ENCODE data around the gene COL6A3.

The COL6A3 gene

DNA sequence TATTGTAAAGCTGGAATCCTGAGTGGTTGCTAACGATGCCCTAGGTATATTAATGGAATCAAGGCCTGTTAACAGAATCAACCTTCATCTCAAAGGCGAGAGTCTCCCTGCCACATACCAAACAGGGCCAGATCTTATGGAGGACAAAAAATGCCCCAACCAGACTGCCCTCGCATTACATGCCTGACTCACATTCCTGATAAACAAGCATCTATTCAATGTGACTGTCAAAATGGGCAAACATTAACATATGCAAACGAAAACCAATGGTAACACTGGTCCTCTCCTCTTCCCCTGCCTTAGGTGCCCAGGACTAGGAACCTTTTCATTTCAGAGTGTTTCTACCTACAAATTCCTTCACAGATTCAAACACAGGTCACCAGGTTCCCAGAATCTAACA, 83.4 kb downstream of the COL6A3 start:
- Histone ChIP-seq H3K4me1 (ENCODE audit: control insufficient read depth, insufficient read depth, low read length) (no peaks in the 10 kb centered on the region), H3K36me3 (ENCODE audit: control insufficient read depth, insufficient read depth, low read length) (no peaks in the 10 kb centered on the region), H3K4me3 (ENCODE audit: low read depth, low read length) (no peak overlapping the region), H3K9ac (ENCODE audit: low read depth, low read length) (no peak overlapping the region), H3K27me3 (ENCODE audit: control insufficient read depth, insufficient read depth, low read length) (no peaks in the 10 kb centered on the region), H3K9me3 (ENCODE audit: control insufficient read depth, insufficient read depth, low read length) (no peaks in the 10 kb centered on the region)

GRCh38 chr2:237327175-237327950, 86.6 kb downstream of the COL6A3 start:
- H3K27me3 ChIP-seq (ENCODE audit: control insufficient read depth, insufficient read depth, low read length) = no peaks in the 10 kb centered on the region
- H3K9ac ChIP-seq (ENCODE audit: low read depth, low read length) = no peak overlapping the region
- H3K9me3 ChIP-seq (ENCODE audit: control insufficient read depth, insufficient read depth, low read length) = no peaks in the 10 kb centered on the region
- H3K4me3 ChIP-seq (ENCODE audit: low read depth, low read length) = no peak overlapping the region
- no peaks in the 10 kb centered on the region for H3K4me1 ChIP-seq (ENCODE audit: control insufficient read depth, insufficient read depth, low read length)
- H3K36me3 ChIP-seq (ENCODE audit: control insufficient read depth, insufficient read depth, low read length) = no peaks in the 10 kb centered on the region

DNA sequence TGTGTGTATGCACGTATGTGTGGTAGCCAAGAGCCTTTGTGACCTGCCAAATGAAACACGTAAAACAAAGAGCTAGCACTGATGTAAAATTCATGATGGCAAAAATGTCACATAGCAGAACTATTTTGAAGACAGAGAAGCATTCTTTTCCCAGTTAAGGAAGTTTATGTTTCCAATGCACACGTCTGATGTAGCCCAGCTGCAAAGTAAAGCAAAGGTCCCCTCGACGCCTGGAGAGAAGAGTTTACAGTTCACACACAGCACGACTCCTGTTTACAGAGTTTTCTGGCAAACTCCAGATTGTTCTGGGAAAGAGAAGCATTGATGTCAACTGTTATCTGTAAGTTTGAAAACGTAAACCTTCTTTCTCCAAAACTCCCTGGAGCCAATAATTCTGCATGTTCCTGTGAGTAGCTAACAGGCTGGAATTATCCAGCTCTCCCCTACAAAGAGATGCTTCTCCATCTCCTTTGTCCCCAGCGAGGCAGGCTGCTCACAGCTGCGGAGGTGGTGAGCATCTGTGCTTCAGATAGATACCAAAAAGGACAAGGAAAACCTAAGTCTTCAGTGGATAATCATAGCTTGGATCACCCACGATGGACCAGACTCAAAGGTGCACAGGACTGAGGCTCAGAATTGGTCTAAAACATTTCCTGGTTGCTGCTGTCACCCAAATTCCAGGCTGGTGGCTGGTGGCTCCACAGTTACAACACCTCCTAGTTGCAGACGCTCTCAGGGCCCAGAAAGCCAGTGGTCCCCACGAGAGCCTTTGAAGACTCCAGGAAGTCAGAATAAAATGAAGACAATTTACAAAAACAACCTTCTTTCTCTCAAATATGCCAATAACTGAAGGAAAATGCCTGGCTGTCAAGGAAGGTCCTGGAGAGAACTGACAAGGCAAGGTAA, 87.4 kb downstream of the COL6A3 start:
- Histone ChIP-seq H3K9me3 (ENCODE audit: control insufficient read depth, insufficient read depth, low read length) (no peaks in the 10 kb centered on the region), H3K9ac (ENCODE audit: low read depth, low read length) (no peak overlapping the region), H3K4me3 (ENCODE audit: low read depth, low read length) (no peak overlapping the region), H3K4me1 (ENCODE audit: control insufficient read depth, insufficient read depth, low read length) (no peaks in the 10 kb centered on the region), H3K27me3 (ENCODE audit: control insufficient read depth, insufficient read depth, low read length) (no peaks in the 10 kb centered on the region), H3K36me3 (ENCODE audit: control insufficient read depth, insufficient read depth, low read length) (no peaks in the 10 kb centered on the region)

- Histone ChIP-seq H3K27me3 (ENCODE audit: control insufficient read depth, insufficient read depth, low read length) (no peaks in the 10 kb centered on the region), H3K4me3 (ENCODE audit: low read depth, low read length) (no peak overlapping the region), H3K4me1 (ENCODE audit: control insufficient read depth, insufficient read depth, low read length) (no peaks in the 10 kb centered on the region), H3K36me3 (ENCODE audit: control insufficient read depth, insufficient read depth, low read length) (no peaks in the 10 kb centered on the region), H3K9me3 (ENCODE audit: control insufficient read depth, insufficient read depth, low read length) (no peaks in the 10 kb centered on the region), H3K9ac (ENCODE audit: low read depth, low read length) (no peak overlapping the region)
Observed at GRCh38 chr2:237324837-237325236, 89.1 kb downstream of the COL6A3 start.

- Histone ChIP-seq H3K9me3 (ENCODE audit: control insufficient read depth, insufficient read depth, low read length) (no peaks in the 10 kb centered on the region), H3K36me3 (ENCODE audit: control insufficient read depth, insufficient read depth, low read length) (no peaks in the 10 kb centered on the region), H3K9ac (ENCODE audit: low read depth, low read length) (no peak overlapping the region), H3K27me3 (ENCODE audit: control insufficient read depth, insufficient read depth, low read length) (no peaks in the 10 kb centered on the region), H3K4me1 (ENCODE audit: control insufficient read depth, insufficient read depth, low read length) (no peaks in the 10 kb centered on the region), H3K4me3 (ENCODE audit: low read depth, low read length) (no peak overlapping the region)
Observed at GRCh38 chr2:237324405-237324831, 89.5 kb downstream of the COL6A3 start.

DNA sequence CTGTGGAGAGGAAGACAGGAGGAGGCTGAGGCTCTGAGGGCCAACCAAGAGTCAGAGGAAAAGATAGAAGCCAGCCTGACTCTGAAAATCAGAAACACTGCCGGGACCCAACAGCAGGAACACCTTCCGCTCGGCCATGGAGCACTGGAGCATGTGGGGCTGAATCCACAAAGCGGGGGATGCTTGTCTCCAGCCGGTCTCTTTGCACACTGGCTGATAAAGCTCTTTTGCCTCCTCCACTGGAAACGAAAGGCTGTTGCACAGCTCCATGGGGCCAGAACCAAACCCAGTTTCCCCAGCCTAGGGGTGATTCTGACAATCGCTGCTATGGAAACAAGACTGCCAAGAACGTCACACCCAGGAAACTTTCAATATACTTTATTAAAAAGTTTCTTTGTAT, 90.3 kb downstream of the COL6A3 start:
- no peaks in the 10 kb centered on the region for H3K36me3 ChIP-seq (ENCODE audit: control insufficient read depth, insufficient read depth, low read length)
- no peaks in the 10 kb centered on the region for H3K27me3 ChIP-seq (ENCODE audit: control insufficient read depth, insufficient read depth, low read length)
- no peak overlapping the region for H3K9ac ChIP-seq (ENCODE audit: low read depth, low read length)
- H3K9me3 ChIP-seq (ENCODE audit: control insufficient read depth, insufficient read depth, low read length) = no peaks in the 10 kb centered on the region
- H3K4me1 ChIP-seq (ENCODE audit: control insufficient read depth, insufficient read depth, low read length) = no peaks in the 10 kb centered on the region
- no peak overlapping the region for H3K4me3 ChIP-seq (ENCODE audit: low read depth, low read length)

DNA sequence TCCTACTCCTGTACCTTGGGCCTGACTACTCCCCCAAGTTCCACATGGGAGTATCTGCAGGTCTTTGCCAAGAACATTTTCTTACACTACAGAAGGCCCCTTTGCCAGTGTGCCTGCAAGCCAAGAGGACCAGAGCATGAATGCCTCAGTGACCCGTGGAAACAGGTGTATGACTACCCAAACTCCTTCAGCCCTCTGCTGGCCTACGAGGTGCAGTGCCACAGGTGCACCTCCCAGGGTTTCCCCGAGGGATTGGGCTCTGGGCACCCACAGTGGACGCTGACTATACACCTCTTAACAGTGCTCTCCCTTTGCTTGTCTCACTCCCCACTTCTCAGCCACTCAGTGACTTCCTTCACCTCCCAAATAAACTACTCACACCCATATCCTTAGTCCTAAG, 91.4 kb downstream of the COL6A3 start:
- Histone ChIP-seq H3K27me3 (ENCODE audit: control insufficient read depth, insufficient read depth, low read length) (no peaks in the 10 kb centered on the region), H3K9me3 (ENCODE audit: control insufficient read depth, insufficient read depth, low read length) (no peaks in the 10 kb centered on the region), H3K4me1 (ENCODE audit: control insufficient read depth, insufficient read depth, low read length) (no peaks in the 10 kb centered on the region)

DNA sequence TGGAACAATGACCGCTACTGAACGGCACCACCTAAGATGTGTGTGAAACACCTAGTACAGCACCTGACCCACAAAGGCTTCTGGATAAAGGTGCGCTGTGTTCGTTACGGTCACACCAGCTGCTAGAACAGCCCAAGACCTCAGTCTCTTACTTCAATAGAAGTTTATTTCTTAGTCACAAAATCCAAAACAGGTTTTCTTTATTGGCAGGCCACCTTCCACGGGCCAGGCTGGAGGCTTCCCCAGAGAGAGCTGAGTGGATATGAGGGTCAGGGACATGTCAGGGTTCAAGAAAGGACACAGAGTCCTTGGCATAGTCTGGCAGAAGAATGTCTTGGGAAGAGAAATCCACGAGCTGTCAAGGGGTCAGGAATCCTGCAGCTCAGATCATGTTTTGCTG, 92.2 kb downstream of the COL6A3 start:
- Histone ChIP-seq H3K27me3 (ENCODE audit: control insufficient read depth, insufficient read depth, low read length) (no peaks in the 10 kb centered on the region), H3K4me3 (ENCODE audit: low read depth, low read length) (no peak overlapping the region), H3K9ac (ENCODE audit: low read depth, low read length) (no peak overlapping the region), H3K36me3 (ENCODE audit: control insufficient read depth, insufficient read depth, low read length) (no peaks in the 10 kb centered on the region), H3K4me1 (ENCODE audit: control insufficient read depth, insufficient read depth, low read length) (no peaks in the 10 kb centered on the region), H3K9me3 (ENCODE audit: control insufficient read depth, insufficient read depth, low read length) (no peaks in the 10 kb centered on the region)

More for the DNA sequence above, 91.4 kb downstream of the COL6A3 start:
- Histone ChIP-seq H3K36me3 (ENCODE audit: control insufficient read depth, insufficient read depth, low read length) (no peaks in the 10 kb centered on the region), H3K4me3 (ENCODE audit: low read depth, low read length) (no peak overlapping the region), H3K9ac (ENCODE audit: low read depth, low read length) (no peak overlapping the region)

- Histone ChIP-seq H3K27me3 (ENCODE audit: control insufficient read depth, insufficient read depth, low read length) (no peaks in the 10 kb centered on the region), H3K4me1 (ENCODE audit: control insufficient read depth, insufficient read depth, low read length) (no peaks in the 10 kb centered on the region), H3K9me3 (ENCODE audit: control insufficient read depth, insufficient read depth, low read length) (no peaks in the 10 kb centered on the region), H3K4me3 (ENCODE audit: low read depth, low read length) (no peak overlapping the region), H3K36me3 (ENCODE audit: control insufficient read depth, insufficient read depth, low read length) (no peaks in the 10 kb centered on the region), H3K9ac (ENCODE audit: low read depth, low read length) (no peak overlapping the region)
Observed at GRCh38 chr2:237320801-237321560, 93.0 kb downstream of the COL6A3 start.

- H3K4me1 ChIP-seq (ENCODE audit: control insufficient read depth, insufficient read depth, low read length) = no peaks in the 10 kb centered on the region
- H3K4me3 ChIP-seq (ENCODE audit: low read depth, low read length) = no peak overlapping the region
- no peaks in the 10 kb centered on the region for H3K36me3 ChIP-seq (ENCODE audit: control insufficient read depth, insufficient read depth, low read length)
- no peak overlapping the region for H3K9ac ChIP-seq (ENCODE audit: low read depth, low read length)
- no peaks in the 10 kb centered on the region for H3K9me3 ChIP-seq (ENCODE audit: control insufficient read depth, insufficient read depth, low read length)
- H3K27me3 ChIP-seq (ENCODE audit: control insufficient read depth, insufficient read depth, low read length) = no peaks in the 10 kb centered on the region
Observed at GRCh38 chr2:237319887-237320286, 94.1 kb downstream of the COL6A3 start.

DNA sequence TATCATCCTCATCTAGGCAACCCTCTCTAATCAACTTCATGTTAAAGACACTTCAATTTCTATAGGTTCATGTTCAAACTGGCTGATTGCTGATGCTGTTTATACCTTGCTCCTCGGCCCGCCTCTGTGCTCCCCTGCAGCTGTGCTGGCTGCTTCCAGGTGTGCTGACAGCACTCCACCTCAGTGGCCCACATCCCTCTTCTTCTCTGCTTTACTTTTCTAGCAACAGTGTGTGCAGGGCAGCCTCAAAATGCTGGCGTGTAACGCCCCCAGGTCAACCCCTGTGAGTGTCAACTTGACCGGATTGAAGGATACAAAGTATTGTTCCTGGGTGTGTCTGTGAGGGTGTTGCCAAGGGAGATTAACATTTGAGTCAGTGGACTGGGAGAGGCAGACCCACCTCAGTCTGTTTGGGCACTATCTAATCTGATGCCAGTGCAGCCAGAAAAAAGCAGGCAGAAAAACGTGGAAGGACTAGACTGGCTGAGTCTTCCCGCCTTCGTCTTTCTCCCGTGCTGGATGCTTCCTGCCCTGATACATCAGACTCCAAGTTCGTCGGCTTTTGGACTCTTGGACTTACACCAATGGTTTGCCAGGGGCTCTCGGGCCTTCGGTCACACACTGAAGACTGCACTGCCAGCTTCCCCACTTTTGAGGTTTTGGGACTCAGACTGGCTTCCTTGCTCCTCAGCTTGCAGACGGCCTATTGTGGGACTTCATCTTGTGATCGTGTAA, 94.7 kb downstream of the COL6A3 start:
- Histone ChIP-seq H3K4me3 (ENCODE audit: low read depth, low read length) (no peak overlapping the region), H3K36me3 (ENCODE audit: control insufficient read depth, insufficient read depth, low read length) (no peaks in the 10 kb centered on the region), H3K9me3 (ENCODE audit: control insufficient read depth, insufficient read depth, low read length) (no peaks in the 10 kb centered on the region), H3K27me3 (ENCODE audit: control insufficient read depth, insufficient read depth, low read length) (no peaks in the 10 kb centered on the region), H3K4me1 (ENCODE audit: control insufficient read depth, insufficient read depth, low read length) (no peaks in the 10 kb centered on the region), H3K9ac (ENCODE audit: low read depth, low read length) (no peak overlapping the region)

Measured in iPS-15b (cell line).